ENCODE results near the gene NR5A2. TPM values are rescaled to one million over a fixed set of nuclear protein-coding genes. Genes with fewer than 3 reads are reported as not detected.

NR5A2 gene
- polyA plus RNA-seq, 1 donor (not counting 4 experiments of a cell fraction or from before 2014, with no cell fraction given): 0.05 TPM

DNA sequence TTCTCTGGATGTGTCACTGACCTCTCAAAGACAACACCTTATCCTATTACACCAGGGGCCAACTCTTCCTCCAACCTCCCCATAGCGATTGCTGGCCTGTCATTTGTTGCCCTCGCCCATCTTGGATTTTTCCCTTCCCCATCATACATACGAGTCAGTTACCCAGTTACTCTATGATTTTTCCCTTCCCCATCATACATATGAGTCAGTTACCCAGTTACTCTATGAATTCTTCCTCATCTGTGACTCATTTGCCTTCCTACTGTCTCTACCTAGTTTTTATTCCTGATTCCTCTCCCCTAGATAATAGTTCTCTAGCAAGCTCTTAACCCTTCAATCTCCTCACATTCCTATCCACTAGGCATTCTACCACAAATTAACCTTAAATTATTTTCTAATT is 178.8 kb downstream of the NR5A2 start:
- H3K79me2 ChIP-seq (ENCODE audit: control insufficient read depth, insufficient read depth, low read length): no peaks in the 10 kb centered on the region
- TF ChIP-seq, protein P1, sequence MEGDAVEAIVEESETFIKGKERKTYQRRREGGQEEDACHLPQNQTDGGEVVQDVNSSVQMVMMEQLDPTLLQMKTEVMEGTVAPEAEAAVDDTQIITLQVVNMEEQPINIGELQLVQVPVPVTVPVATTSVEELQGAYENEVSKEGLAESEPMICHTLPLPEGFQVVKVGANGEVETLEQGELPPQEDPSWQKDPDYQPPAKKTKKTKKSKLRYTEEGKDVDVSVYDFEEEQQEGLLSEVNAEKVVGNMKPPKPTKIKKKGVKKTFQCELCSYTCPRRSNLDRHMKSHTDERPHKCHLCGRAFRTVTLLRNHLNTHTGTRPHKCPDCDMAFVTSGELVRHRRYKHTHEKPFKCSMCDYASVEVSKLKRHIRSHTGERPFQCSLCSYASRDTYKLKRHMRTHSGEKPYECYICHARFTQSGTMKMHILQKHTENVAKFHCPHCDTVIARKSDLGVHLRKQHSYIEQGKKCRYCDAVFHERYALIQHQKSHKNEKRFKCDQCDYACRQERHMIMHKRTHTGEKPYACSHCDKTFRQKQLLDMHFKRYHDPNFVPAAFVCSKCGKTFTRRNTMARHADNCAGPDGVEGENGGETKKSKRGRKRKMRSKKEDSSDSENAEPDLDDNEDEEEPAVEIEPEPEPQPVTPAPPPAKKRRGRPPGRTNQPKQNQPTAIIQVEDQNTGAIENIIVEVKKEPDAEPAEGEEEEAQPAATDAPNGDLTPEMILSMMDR (optimal IDR thresholded peaks at IDR 0.05 in 1 of 3, IDR thresholded peaks at IDR 0.05 in 1 of 3, conservative IDR thresholded peaks at IDR 0.05 in 1 of 3; ENCODE audit: extremely low read depth in 1 of 3, insufficient read depth in 2 of 3, low read length in 3 of 3): no peak
- TF ChIP-seq EZH2 (IDR thresholded peaks at IDR 0.05; ENCODE audit: low read length): no peak
- H3K4me1 ChIP-seq (ENCODE audit: control insufficient read depth, extremely low read depth, insufficient read depth, low read length): peaks cover 12% of the 10 kb centered on the region
- no peak overlapping the region for H3K9ac ChIP-seq (ENCODE audit: control insufficient read depth, extremely low read depth, insufficient read depth, low read length)
- no peak overlapping the region for H3K4me3 ChIP-seq (ENCODE audit: control insufficient read depth in 2 of 3, extremely low read depth in 1 of 3, insufficient read depth in 2 of 3, low read depth in 1 of 3, low read length in 3 of 3)
- no peak for FAIRE-seq
- H4K20me1 ChIP-seq (ENCODE audit: control insufficient read depth, extremely low read depth, insufficient read depth, low read length): no peaks in the 10 kb centered on the region
- H3K27ac ChIP-seq (ENCODE audit: control insufficient read depth, insufficient read depth, low read length): no peak overlapping the region
- no peaks in the 10 kb centered on the region for H3K36me3 ChIP-seq (ENCODE audit: control insufficient read depth in 2 of 2, extremely low read depth in 1 of 2, insufficient read depth in 2 of 2, low read length in 2 of 2)
- peak overlapping the region; percentile 24 for H3K4me2 ChIP-seq (ENCODE audit: control insufficient read depth, extremely low read depth, insufficient read depth, low read depth, low read length)
- peak; percentile 35 for DNase-seq (ENCODE audit: low read depth, low spot score)
- H3K9me3 ChIP-seq (ENCODE audit: control insufficient read depth, low read depth, low read length): no peaks in the 10 kb centered on the region
- no peaks in the 10 kb centered on the region for H3K9me1 ChIP-seq (ENCODE audit: control insufficient read depth, extremely low read depth, insufficient read depth, low read length)
- H2AFZ ChIP-seq (ENCODE audit: control insufficient read depth, low read length): peak overlapping the region; percentile 35
- H3K27me3 ChIP-seq (ENCODE audit: control insufficient read depth, extremely low read depth, insufficient read depth, low read length): no peaks in the 10 kb centered on the region
- dilution Hi-C loops (cut with MboI; ENCODE audit: extremely low pct_ligation_motif_present, low sequenced_read_pairs): no loop called here

DNA sequence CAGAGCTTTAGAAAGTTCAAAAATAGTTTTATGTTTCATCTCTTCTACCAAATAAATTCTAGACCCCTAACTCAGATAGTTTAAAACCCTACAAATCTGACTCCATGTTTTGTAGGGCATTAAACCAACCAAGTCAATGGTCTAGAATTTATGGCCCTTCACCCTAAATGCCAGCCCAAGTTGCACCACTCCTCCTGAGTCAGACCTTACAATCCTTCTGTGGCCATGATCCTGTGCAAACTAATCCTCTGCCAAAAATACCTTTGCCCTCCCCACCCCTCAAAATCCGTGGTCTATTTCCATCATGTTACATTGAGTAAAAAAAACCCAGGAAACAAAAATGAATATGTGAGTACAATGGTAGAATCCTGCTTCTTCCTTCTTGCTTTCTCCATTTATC is 179.3 kb downstream of the NR5A2 start:
- H3K4me3 ChIP-seq (ENCODE audit: control insufficient read depth in 2 of 3, extremely low read depth in 1 of 3, insufficient read depth in 2 of 3, low read depth in 1 of 3, low read length in 3 of 3): no peak overlapping the region
- H3K4me1 ChIP-seq (ENCODE audit: control insufficient read depth, extremely low read depth, insufficient read depth, low read length): peaks cover 12% of the 10 kb centered on the region
- no peak for DNase-seq (ENCODE audit: low read depth, low spot score)
- no peaks in the 10 kb centered on the region for H3K9me1 ChIP-seq (ENCODE audit: control insufficient read depth, extremely low read depth, insufficient read depth, low read length)
- H3K79me2 ChIP-seq (ENCODE audit: control insufficient read depth, insufficient read depth, low read length): no peaks in the 10 kb centered on the region
- H3K4me2 ChIP-seq (ENCODE audit: control insufficient read depth, extremely low read depth, insufficient read depth, low read depth, low read length): peak overlapping the region; percentile 24
- no peak overlapping the region for H3K9ac ChIP-seq (ENCODE audit: control insufficient read depth, extremely low read depth, insufficient read depth, low read length)
- TF ChIP-seq, protein P1 (optimal IDR thresholded peaks at IDR 0.05 in 1 of 3, IDR thresholded peaks at IDR 0.05 in 1 of 3, conservative IDR thresholded peaks at IDR 0.05 in 1 of 3; ENCODE audit: extremely low read depth in 1 of 3, insufficient read depth in 2 of 3, low read length in 3 of 3): no peak
- TF ChIP-seq EZH2 (IDR thresholded peaks at IDR 0.05; ENCODE audit: low read length): no peak
- no peak overlapping the region for H2AFZ ChIP-seq (ENCODE audit: control insufficient read depth, low read length)
- no peak for FAIRE-seq
- no peaks in the 10 kb centered on the region for H3K27me3 ChIP-seq (ENCODE audit: control insufficient read depth, extremely low read depth, insufficient read depth, low read length)
- H3K36me3 ChIP-seq (ENCODE audit: control insufficient read depth in 2 of 2, extremely low read depth in 1 of 2, insufficient read depth in 2 of 2, low read length in 2 of 2): no peaks in the 10 kb centered on the region
- H3K27ac ChIP-seq (ENCODE audit: control insufficient read depth, insufficient read depth, low read length): peak overlapping the region; percentile 8
- H3K9me3 ChIP-seq (ENCODE audit: control insufficient read depth, low read depth, low read length): no peaks in the 10 kb centered on the region
- H4K20me1 ChIP-seq (ENCODE audit: control insufficient read depth, extremely low read depth, insufficient read depth, low read length): no peaks in the 10 kb centered on the region
- dilution Hi-C loops (cut with MboI; ENCODE audit: extremely low pct_ligation_motif_present, low sequenced_read_pairs): no loop called here

All from keratinocyte (primary cell).